Measurements from ENCODE around the gene KIF17. TPM values are rescaled to one million over a fixed set of nuclear protein-coding genes. Genes with fewer than 3 reads are reported as not detected.

The KIF17 gene
- total RNA-seq, 1 experiment from 2014 or later, result 2.4 TPM

DNA sequence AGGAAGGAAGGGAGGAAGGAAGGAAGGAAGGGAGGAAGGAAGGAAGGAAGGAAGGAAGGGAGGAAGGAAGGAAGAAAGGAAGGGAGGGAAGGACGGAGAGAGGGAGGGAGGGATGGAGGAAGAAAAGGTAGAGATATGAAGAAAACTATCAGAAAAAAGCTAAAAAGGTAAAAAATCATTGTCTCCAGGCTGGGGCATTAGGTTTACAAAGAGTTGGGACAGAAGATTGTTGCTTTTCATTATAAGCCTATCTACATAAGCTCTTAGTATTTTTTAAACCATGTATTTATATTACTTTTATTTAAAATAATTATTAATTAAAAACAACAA lies 91.7 kb downstream of the KIF17 start:
- RAD21 ChIA-PET (ENCODE audit: low non-redundant PET in 1 of 2, low total read pairs in 2 of 2, uncharacterized antibody in 2 of 2, unreplicated experiment in 2 of 2), result no interaction called here
- Histone ChIP-seq H3K79me2 (ENCODE audit: insufficient read depth, low read length) (no peaks in the 10 kb centered on the region), H3K9ac (ENCODE audit: low read length) (no peak overlapping the region), H3K9me3 (ENCODE audit: control insufficient read depth in 1 of 2, insufficient read depth in 1 of 2, low read depth in 1 of 2, low read length in 2 of 2) (no peaks in the 10 kb centered on the region; a peak in 1 of 4 replicates), H4K20me1 (ENCODE audit: insufficient read depth) (no peaks in the 10 kb centered on the region), H3K9me2 (ENCODE audit: insufficient read depth) (no peaks in the 10 kb centered on the region), H3K4me1 (ENCODE audit: control insufficient read depth in 1 of 2, insufficient read depth in 2 of 2, low read length in 2 of 2) (peaks cover 3 to 10% of the 10 kb centered on the region in 2 experiments; a peak in 2 of 4 replicates), H2AFZ (ENCODE audit: low read depth, low read length, poor library complexity, severe bottlenecking) (no peak overlapping the region), H3K27me3 (ENCODE audit: insufficient read depth, low read length) (no peaks in the 10 kb centered on the region), H3K4me3 (replicated peaks in 1 of 2; ENCODE audit: low read depth in 1 of 2, low read length in 2 of 2) (no peak overlapping the region), H3K36me3 (ENCODE audit: control insufficient read depth in 1 of 2, insufficient read depth in 2 of 2, low read length in 2 of 2) (no peaks in the 10 kb centered on the region), H3K4me2 (ENCODE audit: low read length) (no peak overlapping the region), H3K27ac (ENCODE audit: low read depth, low read length) (no peak overlapping the region)
- intact Hi-C loops (cut with micrococcal nuclease), result no loop called here
- no peak for ATAC-seq
- BruUV-seq (replicated peaks), result no TSS peak
- TF ChIP-seq YY1 (IDR thresholded peaks at IDR 0.05; ENCODE audit: extremely low read depth, insufficient replicate concordance, low read depth, low read length) (no peak), EZH2phosphoT487 (IDR thresholded peaks at IDR 0.05; ENCODE audit: borderline replicate concordance) (no peak), EZH2 (IDR thresholded peaks at IDR 0.05) (no peak), SP1 (IDR thresholded peaks at IDR 0.05; ENCODE audit: low read depth) (no peak), FOSL1 (IDR thresholded peaks at IDR 0.05; ENCODE audit: low read depth) (no peak), ELF1 (IDR thresholded peaks at IDR 0.05; ENCODE audit: borderline replicate concordance, low read depth) (no peak), TCF7L2 (IDR thresholded peaks at IDR 0.05; ENCODE audit: borderline replicate concordance, extremely low read depth, insufficient read depth, insufficient read length) (no peak), POLR2AphosphoS5 (IDR thresholded peaks at IDR 0.05; ENCODE audit: low read depth, low read length) (no peak), SRF (IDR thresholded peaks at IDR 0.05; ENCODE audit: low read depth) (no peak), SIN3A (IDR thresholded peaks at IDR 0.05; ENCODE audit: low read depth) (no peak), RAD21 (IDR thresholded peaks at IDR 0.05; ENCODE audit: low read depth) (no peak), POLR2A (IDR thresholded peaks at IDR 0.05; ENCODE audit: borderline replicate concordance, extremely low read depth, insufficient read depth, insufficient read length) (no peak), ZNF274 (IDR thresholded peaks at IDR 0.05; ENCODE audit: low read depth, low read length) (no peak)
- TF ChIP-seq, protein P1, sequence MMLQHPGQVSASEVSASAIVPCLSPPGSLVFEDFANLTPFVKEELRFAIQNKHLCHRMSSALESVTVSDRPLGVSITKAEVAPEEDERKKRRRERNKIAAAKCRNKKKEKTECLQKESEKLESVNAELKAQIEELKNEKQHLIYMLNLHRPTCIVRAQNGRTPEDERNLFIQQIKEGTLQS (IDR thresholded peaks at IDR 0.05), result no peak
- TF ChIP-seq, protein P2, sequence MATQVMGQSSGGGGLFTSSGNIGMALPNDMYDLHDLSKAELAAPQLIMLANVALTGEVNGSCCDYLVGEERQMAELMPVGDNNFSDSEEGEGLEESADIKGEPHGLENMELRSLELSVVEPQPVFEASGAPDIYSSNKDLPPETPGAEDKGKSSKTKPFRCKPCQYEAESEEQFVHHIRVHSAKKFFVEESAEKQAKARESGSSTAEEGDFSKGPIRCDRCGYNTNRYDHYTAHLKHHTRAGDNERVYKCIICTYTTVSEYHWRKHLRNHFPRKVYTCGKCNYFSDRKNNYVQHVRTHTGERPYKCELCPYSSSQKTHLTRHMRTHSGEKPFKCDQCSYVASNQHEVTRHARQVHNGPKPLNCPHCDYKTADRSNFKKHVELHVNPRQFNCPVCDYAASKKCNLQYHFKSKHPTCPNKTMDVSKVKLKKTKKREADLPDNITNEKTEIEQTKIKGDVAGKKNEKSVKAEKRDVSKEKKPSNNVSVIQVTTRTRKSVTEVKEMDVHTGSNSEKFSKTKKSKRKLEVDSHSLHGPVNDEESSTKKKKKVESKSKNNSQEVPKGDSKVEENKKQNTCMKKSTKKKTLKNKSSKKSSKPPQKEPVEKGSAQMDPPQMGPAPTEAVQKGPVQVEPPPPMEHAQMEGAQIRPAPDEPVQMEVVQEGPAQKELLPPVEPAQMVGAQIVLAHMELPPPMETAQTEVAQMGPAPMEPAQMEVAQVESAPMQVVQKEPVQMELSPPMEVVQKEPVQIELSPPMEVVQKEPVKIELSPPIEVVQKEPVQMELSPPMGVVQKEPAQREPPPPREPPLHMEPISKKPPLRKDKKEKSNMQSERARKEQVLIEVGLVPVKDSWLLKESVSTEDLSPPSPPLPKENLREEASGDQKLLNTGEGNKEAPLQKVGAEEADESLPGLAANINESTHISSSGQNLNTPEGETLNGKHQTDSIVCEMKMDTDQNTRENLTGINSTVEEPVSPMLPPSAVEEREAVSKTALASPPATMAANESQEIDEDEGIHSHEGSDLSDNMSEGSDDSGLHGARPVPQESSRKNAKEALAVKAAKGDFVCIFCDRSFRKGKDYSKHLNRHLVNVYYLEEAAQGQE (IDR thresholded peaks at IDR 0.05; ENCODE audit: low read depth), result no peak
- TF ChIP-seq, protein P3, sequence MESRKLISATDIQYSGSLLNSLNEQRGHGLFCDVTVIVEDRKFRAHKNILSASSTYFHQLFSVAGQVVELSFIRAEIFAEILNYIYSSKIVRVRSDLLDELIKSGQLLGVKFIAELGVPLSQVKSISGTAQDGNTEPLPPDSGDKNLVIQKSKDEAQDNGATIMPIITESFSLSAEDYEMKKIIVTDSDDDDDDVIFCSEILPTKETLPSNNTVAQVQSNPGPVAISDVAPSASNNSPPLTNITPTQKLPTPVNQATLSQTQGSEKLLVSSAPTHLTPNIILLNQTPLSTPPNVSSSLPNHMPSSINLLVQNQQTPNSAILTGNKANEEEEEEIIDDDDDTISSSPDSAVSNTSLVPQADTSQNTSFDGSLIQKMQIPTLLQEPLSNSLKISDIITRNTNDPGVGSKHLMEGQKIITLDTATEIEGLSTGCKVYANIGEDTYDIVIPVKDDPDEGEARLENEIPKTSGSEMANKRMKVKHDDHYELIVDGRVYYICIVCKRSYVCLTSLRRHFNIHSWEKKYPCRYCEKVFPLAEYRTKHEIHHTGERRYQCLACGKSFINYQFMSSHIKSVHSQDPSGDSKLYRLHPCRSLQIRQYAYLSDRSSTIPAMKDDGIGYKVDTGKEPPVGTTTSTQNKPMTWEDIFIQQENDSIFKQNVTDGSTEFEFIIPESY (IDR thresholded peaks at IDR 0.05; ENCODE audit: extremely low read depth, insufficient replicate concordance, low read length), result no peak
- TF ChIP-seq, protein P4, sequence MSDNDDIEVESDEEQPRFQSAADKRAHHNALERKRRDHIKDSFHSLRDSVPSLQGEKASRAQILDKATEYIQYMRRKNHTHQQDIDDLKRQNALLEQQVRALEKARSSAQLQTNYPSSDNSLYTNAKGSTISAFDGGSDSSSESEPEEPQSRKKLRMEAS (IDR thresholded peaks at IDR 0.05), result no peak
- TF ChIP-seq, protein P5, sequence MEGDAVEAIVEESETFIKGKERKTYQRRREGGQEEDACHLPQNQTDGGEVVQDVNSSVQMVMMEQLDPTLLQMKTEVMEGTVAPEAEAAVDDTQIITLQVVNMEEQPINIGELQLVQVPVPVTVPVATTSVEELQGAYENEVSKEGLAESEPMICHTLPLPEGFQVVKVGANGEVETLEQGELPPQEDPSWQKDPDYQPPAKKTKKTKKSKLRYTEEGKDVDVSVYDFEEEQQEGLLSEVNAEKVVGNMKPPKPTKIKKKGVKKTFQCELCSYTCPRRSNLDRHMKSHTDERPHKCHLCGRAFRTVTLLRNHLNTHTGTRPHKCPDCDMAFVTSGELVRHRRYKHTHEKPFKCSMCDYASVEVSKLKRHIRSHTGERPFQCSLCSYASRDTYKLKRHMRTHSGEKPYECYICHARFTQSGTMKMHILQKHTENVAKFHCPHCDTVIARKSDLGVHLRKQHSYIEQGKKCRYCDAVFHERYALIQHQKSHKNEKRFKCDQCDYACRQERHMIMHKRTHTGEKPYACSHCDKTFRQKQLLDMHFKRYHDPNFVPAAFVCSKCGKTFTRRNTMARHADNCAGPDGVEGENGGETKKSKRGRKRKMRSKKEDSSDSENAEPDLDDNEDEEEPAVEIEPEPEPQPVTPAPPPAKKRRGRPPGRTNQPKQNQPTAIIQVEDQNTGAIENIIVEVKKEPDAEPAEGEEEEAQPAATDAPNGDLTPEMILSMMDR (IDR thresholded peaks at IDR 0.05 in 2 of 3, conservative IDR thresholded peaks at IDR 0.05 in 1 of 3; ENCODE audit: borderline replicate concordance in 1 of 3, insufficient read depth in 1 of 3, low read depth in 2 of 3, low read length in 2 of 3), result no peak
- DNase-seq (ENCODE audit: low read depth, low spot score), result no peak
- POLR2A ChIA-PET, result no interaction called here
- CTCF ChIA-PET, result interaction anchor here (0.6 to 1.0 kb wide), 2 partner anchors 51 to 651 kb away, joined by 3 to 4 read pairs; no protein-coding TSS in a partner anchor

All from HCT116 (cell line).